ENCODE measurements around the gene NRIP1. TPM values are rescaled to one million over a fixed set of nuclear protein-coding genes. Genes with fewer than 3 reads are reported as not detected.

NRIP1 gene
- total and polyA plus RNA-seq, 2 of the 13 experiments (the other 11 are each of a cell fraction or from before 2014, with no cell fraction given): 21.0 to 69.0 TPM

DNA sequence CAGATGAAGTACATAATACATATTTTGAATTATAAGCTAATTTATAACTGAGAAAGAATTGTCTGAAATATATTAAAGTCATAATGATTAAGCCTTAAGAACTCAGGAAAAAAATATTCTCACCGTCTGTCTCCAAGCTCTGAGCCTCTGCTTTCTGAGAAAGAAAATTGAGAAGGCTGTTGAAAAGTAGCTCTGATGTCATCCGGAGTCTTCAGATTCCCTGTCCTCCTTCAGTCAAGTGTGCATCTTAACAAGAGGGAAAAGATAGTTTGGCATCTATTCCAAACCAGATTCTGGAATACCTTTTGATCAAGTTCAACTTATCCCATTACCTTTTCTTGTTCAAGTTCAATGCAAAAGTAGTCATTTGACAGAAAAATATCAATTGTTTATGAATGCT is 50.6 kb downstream of the NRIP1 start (continued):
- TF ChIP-seq, protein P1, sequence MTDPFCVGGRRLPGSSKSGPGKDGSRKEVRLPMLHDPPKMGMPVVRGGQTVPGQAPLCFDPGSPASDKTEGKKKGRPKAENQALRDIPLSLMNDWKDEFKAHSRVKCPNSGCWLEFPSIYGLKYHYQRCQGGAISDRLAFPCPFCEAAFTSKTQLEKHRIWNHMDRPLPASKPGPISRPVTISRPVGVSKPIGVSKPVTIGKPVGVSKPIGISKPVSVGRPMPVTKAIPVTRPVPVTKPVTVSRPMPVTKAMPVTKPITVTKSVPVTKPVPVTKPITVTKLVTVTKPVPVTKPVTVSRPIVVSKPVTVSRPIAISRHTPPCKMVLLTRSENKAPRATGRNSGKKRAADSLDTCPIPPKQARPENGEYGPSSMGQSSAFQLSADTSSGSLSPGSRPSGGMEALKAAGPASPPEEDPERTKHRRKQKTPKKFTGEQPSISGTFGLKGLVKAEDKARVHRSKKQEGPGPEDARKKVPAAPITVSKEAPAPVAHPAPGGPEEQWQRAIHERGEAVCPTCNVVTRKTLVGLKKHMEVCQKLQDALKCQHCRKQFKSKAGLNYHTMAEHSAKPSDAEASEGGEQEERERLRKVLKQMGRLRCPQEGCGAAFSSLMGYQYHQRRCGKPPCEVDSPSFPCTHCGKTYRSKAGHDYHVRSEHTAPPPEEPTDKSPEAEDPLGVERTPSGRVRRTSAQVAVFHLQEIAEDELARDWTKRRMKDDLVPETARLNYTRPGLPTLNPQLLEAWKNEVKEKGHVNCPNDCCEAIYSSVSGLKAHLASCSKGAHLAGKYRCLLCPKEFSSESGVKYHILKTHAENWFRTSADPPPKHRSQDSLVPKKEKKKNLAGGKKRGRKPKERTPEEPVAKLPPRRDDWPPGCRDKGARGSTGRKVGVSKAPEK (CRISPR knock-in tag; IDR thresholded peaks at IDR 0.05; ENCODE audit: borderline replicate concordance): no peak
- TF ChIP-seq MBNL3 (CRISPR knock-in tag; conservative IDR thresholded peaks at IDR 0.05): no peak

DNA sequence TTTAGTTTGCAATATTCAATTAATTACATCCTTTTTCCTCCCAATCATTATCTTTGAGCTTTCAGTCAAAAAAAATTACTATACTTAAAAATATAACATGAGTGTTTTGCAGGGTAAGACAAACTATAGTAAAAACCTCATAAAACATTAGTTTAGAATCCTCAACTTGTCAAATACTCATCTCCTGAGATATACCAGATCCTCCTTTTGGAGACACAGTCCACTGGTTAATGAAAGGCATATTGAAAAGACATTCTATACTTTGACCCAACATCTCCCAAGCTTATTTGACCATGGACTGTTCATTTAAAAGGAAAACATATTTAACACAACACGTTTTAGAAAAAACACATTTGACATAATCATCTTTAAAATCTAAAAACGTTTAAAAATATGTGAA is 52.8 kb downstream of the NRIP1 start:
- H3K4me2 ChIP-seq (ENCODE audit: low read depth, low read length): no peak overlapping the region
- ChIA-PET POLR2A (no interaction called here), CTCF (ENCODE audit: low intra/inter-chr PET ratio, low total read pairs) (no interaction called here)
- no peak for ATAC-seq
- peaks cover 92% of the 10 kb centered on the region for H3K79me2 ChIP-seq (ENCODE audit: insufficient read depth, low read length)
- H3K9ac ChIP-seq (ENCODE audit: insufficient read depth, low read depth, low read length): no peak overlapping the region
- no peak overlapping the region for H2AFZ ChIP-seq (ENCODE audit: low read length)
- intact Hi-C loops (cut with micrococcal nuclease; ENCODE audit: unreplicated experiment): no loop called here
- TF ChIP-seq PAX8 (CRISPR knock-in tag; IDR thresholded peaks at IDR 0.05; ENCODE audit: borderline replicate concordance) (no peak), ZNF124 (CRISPR knock-in tag; IDR thresholded peaks at IDR 0.05) (no peak), ISX (CRISPR knock-in tag; conservative IDR thresholded peaks at IDR 0.05) (no peak), ZNF766 (CRISPR knock-in tag; IDR thresholded peaks at IDR 0.05; ENCODE audit: borderline replicate concordance) (no peak), ZNF235 (CRISPR knock-in tag; IDR thresholded peaks at IDR 0.05; ENCODE audit: borderline replicate concordance) (no peak)
- TF ChIP-seq, protein P2, sequence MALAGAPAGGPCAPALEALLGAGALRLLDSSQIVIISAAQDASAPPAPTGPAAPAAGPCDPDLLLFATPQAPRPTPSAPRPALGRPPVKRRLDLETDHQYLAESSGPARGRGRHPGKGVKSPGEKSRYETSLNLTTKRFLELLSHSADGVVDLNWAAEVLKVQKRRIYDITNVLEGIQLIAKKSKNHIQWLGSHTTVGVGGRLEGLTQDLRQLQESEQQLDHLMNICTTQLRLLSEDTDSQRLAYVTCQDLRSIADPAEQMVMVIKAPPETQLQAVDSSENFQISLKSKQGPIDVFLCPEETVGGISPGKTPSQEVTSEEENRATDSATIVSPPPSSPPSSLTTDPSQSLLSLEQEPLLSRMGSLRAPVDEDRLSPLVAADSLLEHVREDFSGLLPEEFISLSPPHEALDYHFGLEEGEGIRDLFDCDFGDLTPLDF (CRISPR knock-in tag; IDR thresholded peaks at IDR 0.05): no peak
- TF ChIP-seq, protein P3, sequence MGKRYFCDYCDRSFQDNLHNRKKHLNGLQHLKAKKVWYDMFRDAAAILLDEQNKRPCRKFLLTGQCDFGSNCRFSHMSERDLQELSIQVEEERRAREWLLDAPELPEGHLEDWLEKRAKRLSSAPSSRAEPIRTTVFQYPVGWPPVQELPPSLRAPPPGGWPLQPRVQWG (CRISPR knock-in tag; IDR thresholded peaks at IDR 0.05; ENCODE audit: borderline replicate concordance, low read depth): no peak
- TF ChIP-seq, protein P4, sequence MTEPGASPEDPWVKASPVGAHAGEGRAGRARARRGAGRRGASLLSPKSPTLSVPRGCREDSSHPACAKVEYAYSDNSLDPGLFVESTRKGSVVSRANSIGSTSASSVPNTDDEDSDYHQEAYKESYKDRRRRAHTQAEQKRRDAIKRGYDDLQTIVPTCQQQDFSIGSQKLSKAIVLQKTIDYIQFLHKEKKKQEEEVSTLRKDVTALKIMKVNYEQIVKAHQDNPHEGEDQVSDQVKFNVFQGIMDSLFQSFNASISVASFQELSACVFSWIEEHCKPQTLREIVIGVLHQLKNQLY (CRISPR knock-in tag; IDR thresholded peaks at IDR 0.05): no peak
- no TSS peak for BruUV-seq (replicated peaks)
- H4K20me1 ChIP-seq (ENCODE audit: insufficient read depth, low read length): peaks cover 45% of the 10 kb centered on the region
- H3K4me1 ChIP-seq (ENCODE audit: insufficient read depth, low read length): peaks cover 16% of the 10 kb centered on the region
- DNase-seq (ENCODE audit: low spot score): no peak
- 89% methylated on average over 2 of the region's 2 CpGs for WGBS (ENCODE audit: low lambda C conversion rate)
- in situ Hi-C loops (cut with HindIII; ENCODE audit: extremely low pct_ligation_motif_present, low pct_unique_long_range_greater_than_20kb): no loop called here
- no peak for FAIRE-seq
- H3K36me3 ChIP-seq (replicated peaks in 1 of 2; ENCODE audit: control insufficient read depth in 1 of 2, insufficient read depth in 2 of 2, low read length in 2 of 2): peaks cover 4 to 41% of the 10 kb centered on the region in 2 experiments; a peak in 4 of 5 replicates
- H3K4me3 ChIP-seq (replicated peaks in 1 of 3; ENCODE audit: insufficient read depth in 1 of 3, low read depth in 2 of 3, low read length in 3 of 3): no peak overlapping the region
- no peaks in the 10 kb centered on the region for H3K9me3 ChIP-seq (ENCODE audit: low read length)
- H3K27me3 ChIP-seq (ENCODE audit: control insufficient read depth in 1 of 2, insufficient read depth in 2 of 2, low read length in 2 of 2): no peaks in the 10 kb centered on the region
- no peak overlapping the region for H3K27ac ChIP-seq (ENCODE audit: extremely low read length, insufficient read depth, low read length)

Data from HepG2 (cell line).